ENCODE data around the gene IL1RAP.

- TF ChIP-seq, protein P1, sequence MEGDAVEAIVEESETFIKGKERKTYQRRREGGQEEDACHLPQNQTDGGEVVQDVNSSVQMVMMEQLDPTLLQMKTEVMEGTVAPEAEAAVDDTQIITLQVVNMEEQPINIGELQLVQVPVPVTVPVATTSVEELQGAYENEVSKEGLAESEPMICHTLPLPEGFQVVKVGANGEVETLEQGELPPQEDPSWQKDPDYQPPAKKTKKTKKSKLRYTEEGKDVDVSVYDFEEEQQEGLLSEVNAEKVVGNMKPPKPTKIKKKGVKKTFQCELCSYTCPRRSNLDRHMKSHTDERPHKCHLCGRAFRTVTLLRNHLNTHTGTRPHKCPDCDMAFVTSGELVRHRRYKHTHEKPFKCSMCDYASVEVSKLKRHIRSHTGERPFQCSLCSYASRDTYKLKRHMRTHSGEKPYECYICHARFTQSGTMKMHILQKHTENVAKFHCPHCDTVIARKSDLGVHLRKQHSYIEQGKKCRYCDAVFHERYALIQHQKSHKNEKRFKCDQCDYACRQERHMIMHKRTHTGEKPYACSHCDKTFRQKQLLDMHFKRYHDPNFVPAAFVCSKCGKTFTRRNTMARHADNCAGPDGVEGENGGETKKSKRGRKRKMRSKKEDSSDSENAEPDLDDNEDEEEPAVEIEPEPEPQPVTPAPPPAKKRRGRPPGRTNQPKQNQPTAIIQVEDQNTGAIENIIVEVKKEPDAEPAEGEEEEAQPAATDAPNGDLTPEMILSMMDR (IDR thresholded peaks at IDR 0.05) = no peak
- TF ChIP-seq EP300 (IDR thresholded peaks at IDR 0.05; ENCODE audit: low read depth) = no peak
- no peak for TF ChIP-seq POLR2A (IDR thresholded peaks at IDR 0.05)
- no peak for TF ChIP-seq POLR2AphosphoS5 (IDR thresholded peaks at IDR 0.05)
Measured at GRCh38 chr3:190595807-190596206, 81.9 kb downstream of the IL1RAP start.
